Measurements from ENCODE around the gene CCDC92.

Gene CCDC92

GRCh38 chr12:123967121-123967586 lies 5.5 kb downstream of the CCDC92 start:
- H3K4me1 ChIP-seq (ENCODE audit: control insufficient read depth, low read length) = peaks cover 6% of the 10 kb centered on the region
- no peaks in the 10 kb centered on the region for H3K9me2 ChIP-seq (replicated peaks; ENCODE audit: control insufficient read depth, low read length)
- no peak for TF ChIP-seq CTCF (IDR thresholded peaks at IDR 0.05; ENCODE audit: low read depth, low read length, poor library complexity, severe bottlenecking)
- no peak for TF ChIP-seq EZH2phosphoT487 (IDR thresholded peaks at IDR 0.05; ENCODE audit: borderline replicate concordance, low read length)
- no peak overlapping the region for H3K4me3 ChIP-seq (ENCODE audit: low read length)
- H3K9me3 ChIP-seq (ENCODE audit: control insufficient read depth, insufficient read depth, low read length) = no peaks in the 10 kb centered on the region
- peaks cover 10% of the 10 kb centered on the region for H3F3A ChIP-seq (ENCODE audit: control insufficient read depth, insufficient read depth)
- H3K27ac ChIP-seq (ENCODE audit: low read depth, low read length) = no peak overlapping the region
- H3K36me3 ChIP-seq (ENCODE audit: control insufficient read depth, low read length) = no peaks in the 10 kb centered on the region
- no peak overlapping the region for H3K4me2 ChIP-seq (ENCODE audit: low read length)
- H4K20me1 ChIP-seq (ENCODE audit: control insufficient read depth, insufficient read depth, low read depth, low read length) = no peaks in the 10 kb centered on the region
- no peaks in the 10 kb centered on the region for H3K79me2 ChIP-seq (ENCODE audit: control insufficient read depth, low read length)
- peaks cover 4% of the 10 kb centered on the region; the same call in 1 of the 2 replicates for H3K27me3 ChIP-seq (ENCODE audit: control insufficient read depth, low read length)

DNA sequence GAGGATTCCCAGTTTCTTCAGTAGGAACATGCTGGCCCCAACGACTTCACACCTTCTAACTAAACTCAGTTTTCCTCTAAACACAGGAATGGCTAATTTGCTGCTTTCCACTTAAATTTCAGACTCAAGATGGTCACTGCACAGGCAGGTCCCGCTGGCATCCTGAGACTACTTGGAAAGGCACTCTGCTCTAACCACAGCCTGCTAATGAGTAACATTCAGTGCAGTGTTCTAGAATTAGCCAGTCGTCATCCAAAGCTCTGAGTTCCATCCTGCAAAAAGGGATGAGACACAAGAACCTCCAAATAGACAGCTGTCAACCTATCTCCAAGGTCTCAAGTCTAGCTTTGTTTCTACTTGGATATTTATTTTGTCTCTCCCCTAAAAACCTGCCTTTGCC lies 6.0 kb downstream of the CCDC92 start:
- peaks cover 3% of the 10 kb centered on the region for H3K4me1 ChIP-seq (ENCODE audit: control insufficient read depth, low read length)
- no peak overlapping the region for H3K4me3 ChIP-seq (ENCODE audit: low read length)
- no peaks in the 10 kb centered on the region for H3K9me2 ChIP-seq (replicated peaks; ENCODE audit: control insufficient read depth, low read length)
- no peaks in the 10 kb centered on the region for H3K9me3 ChIP-seq (ENCODE audit: control insufficient read depth, insufficient read depth, low read length)
- no peak overlapping the region for H3K4me2 ChIP-seq (ENCODE audit: low read length)
- H3F3A ChIP-seq (ENCODE audit: control insufficient read depth, insufficient read depth) = peaks cover 10% of the 10 kb centered on the region
- no peaks in the 10 kb centered on the region for H4K20me1 ChIP-seq (ENCODE audit: control insufficient read depth, insufficient read depth, low read depth, low read length)
- H3K27me3 ChIP-seq (ENCODE audit: control insufficient read depth, low read length) = peaks cover 4% of the 10 kb centered on the region; the same call in 1 of the 2 replicates
- no peak overlapping the region for H3K27ac ChIP-seq (ENCODE audit: low read depth, low read length)
- TF ChIP-seq EZH2phosphoT487 (IDR thresholded peaks at IDR 0.05; ENCODE audit: borderline replicate concordance, low read length) = no peak
- TF ChIP-seq CTCF (IDR thresholded peaks at IDR 0.05; ENCODE audit: low read depth, low read length, poor library complexity, severe bottlenecking) = no peak
- no peaks in the 10 kb centered on the region for H3K79me2 ChIP-seq (ENCODE audit: control insufficient read depth, low read length)
- H3K36me3 ChIP-seq (ENCODE audit: control insufficient read depth, low read length) = no peaks in the 10 kb centered on the region

- H3K4me2 ChIP-seq (ENCODE audit: low read length) = no peak overlapping the region
- no peak for TF ChIP-seq EZH2phosphoT487 (IDR thresholded peaks at IDR 0.05; ENCODE audit: borderline replicate concordance, low read length)
- no peak for TF ChIP-seq CTCF (IDR thresholded peaks at IDR 0.05; ENCODE audit: low read depth, low read length, poor library complexity, severe bottlenecking)
- peaks cover 3% of the 10 kb centered on the region; the same call in 1 of the 2 replicates for H3K27me3 ChIP-seq (ENCODE audit: control insufficient read depth, low read length)
- no peak overlapping the region for H3K27ac ChIP-seq (ENCODE audit: low read depth, low read length)
- H3K9me3 ChIP-seq (ENCODE audit: control insufficient read depth, insufficient read depth, low read length) = no peaks in the 10 kb centered on the region
- H3K9me2 ChIP-seq (replicated peaks; ENCODE audit: control insufficient read depth, low read length) = no peaks in the 10 kb centered on the region
- peaks cover 3% of the 10 kb centered on the region; the same call in 1 of the 2 replicates for H3F3A ChIP-seq (ENCODE audit: control insufficient read depth, insufficient read depth)
- no peaks in the 10 kb centered on the region for H4K20me1 ChIP-seq (ENCODE audit: control insufficient read depth, insufficient read depth, low read depth, low read length)
- no peaks in the 10 kb centered on the region for H3K4me1 ChIP-seq (ENCODE audit: control insufficient read depth, low read length)
- no peaks in the 10 kb centered on the region for H3K36me3 ChIP-seq (ENCODE audit: control insufficient read depth, low read length)
- H3K4me3 ChIP-seq (ENCODE audit: low read length) = no peak overlapping the region
- no peaks in the 10 kb centered on the region for H3K79me2 ChIP-seq (ENCODE audit: control insufficient read depth, low read length)
Measured at GRCh38 chr12:123965382-123965781, 7.2 kb downstream of the CCDC92 start.
